Natural killer cell (primary cell): ENCODE results near the gene ANKRD13A. TPM values are rescaled to one million over a fixed set of nuclear protein-coding genes. Genes with fewer than 3 reads are reported as not detected.
A peak's percentile ranks its signal among the peaks of the same experiment; 100 is the strongest.

Experiments
- ATAC-seq, 3 donors: fragments of 150-1000 bp in 2 of 3; fragments of 200-7000 bp in 1 of 3; cut with Tn5 transposase; 1 replicate in 1 of 3; 2 replicates in 2 of 3; pipeline ENCODE4 v1.10.0; 2021; ENCODE audit warnings: mild to moderate bottlenecking in 2 of 3, moderate library complexity in 2 of 3
- DNase-seq, 2 donors: peaks; one replicate each; pipeline versions ENCODE4 v3.0.0 to v3.0.0-alpha.2; 2013 to 2021; ENCODE audit warnings: mixed read lengths in 1 of 2
- H3K27ac ChIP-seq: one replicate; pipeline ENCODE4 v1.5.1; 2013; ENCODE audit warnings: mild to moderate bottlenecking, low read length
- H3K27me3 ChIP-seq: one replicate; pipeline ENCODE4 v1.6.1; 2013; ENCODE audit warnings: low read length; ENCODE audit not compliant: control insufficient read depth, insufficient read depth
- H3K36me3 ChIP-seq: one replicate; pipeline ENCODE4 v1.6.1; 2013; ENCODE audit warnings: low read length; ENCODE audit not compliant: control insufficient read depth, insufficient read depth
- H3K4me1 ChIP-seq: one replicate; pipeline ENCODE4 v1.6.1; 2013; ENCODE audit warnings: low read length; ENCODE audit not compliant: control insufficient read depth, insufficient read depth
- H3K4me3 ChIP-seq: one replicate; pipeline ENCODE4 v1.5.1; 2013; ENCODE audit warnings: low read length
- H3K9me3 ChIP-seq: one replicate; pipeline ENCODE4 v1.6.1; 2013; ENCODE audit warnings: low read length; ENCODE audit not compliant: control insufficient read depth, insufficient read depth
- H3K27ac Mint-ChIP-seq, 2 donors: one replicate each; pipeline ENCODE4 v1.8.0; 2022; ENCODE audit warnings: mild to moderate bottlenecking in 2 of 2, mixed read lengths in 2 of 2, moderate library complexity in 1 of 2
- H3K27me3 Mint-ChIP-seq, 2 donors: one replicate each; pipeline ENCODE4 v1.8.0; 2022; ENCODE audit warnings: low read depth in 2 of 2, mixed read lengths in 2 of 2
- H3K36me3 Mint-ChIP-seq: one replicate; pipeline ENCODE4 v1.8.0; 2022; ENCODE audit warnings: mixed read lengths
- H3K4me1 Mint-ChIP-seq, 2 donors: one replicate each; pipeline ENCODE4 v1.8.0; 2022; ENCODE audit warnings: mixed read lengths in 2 of 2
- H3K4me3 Mint-ChIP-seq: one replicate; pipeline ENCODE4 v1.8.0; 2022; ENCODE audit warnings: mild to moderate bottlenecking, moderate library complexity, mixed read lengths
- H3K9me3 Mint-ChIP-seq, 2 donors: one replicate each; pipeline ENCODE4 v1.8.0; 2022; ENCODE audit warnings: mixed read lengths in 2 of 2
- WGBS: methylation state at CpG from one replicate; pipeline ENCODE4 v1.1.7; 2013; ENCODE audit warnings: missing lambda C conversion rate; ENCODE audit not compliant: insufficient coverage; 5-methylcytosine and 5-hydroxymethylcytosine counted together
- intact Hi-C: fragments of 100-400 bp; cut with micrococcal nuclease; formaldehyde crosslinking; loops from one replicate; pipeline ENCODE4 v1.14.2; 2022
- total RNA-seq, 4 donors: library from RNA; stranded (reverse); fragments of 120-200 nt in 1 of 4; gene quantifications; one replicate each; pipeline versions ENCODE4 v1.2.3 to v1.2.4, GENCODE V29; 2013 to 2022
- TF ChIP-seq, protein P1 (sequence below): fragments of 200-600 bp; IDR thresholded peaks from one replicate; pipeline ENCODE4 v1.8.0; 2022; ENCODE audit warnings: antibody characterized with exemption

ANKRD13A gene
- total RNA-seq, 3 donors from 2014 or later (not counting 1 experiment from before 2014, with no cell fraction given) = 74.9 to 93.6 (median 90.7) TPM

DNA sequence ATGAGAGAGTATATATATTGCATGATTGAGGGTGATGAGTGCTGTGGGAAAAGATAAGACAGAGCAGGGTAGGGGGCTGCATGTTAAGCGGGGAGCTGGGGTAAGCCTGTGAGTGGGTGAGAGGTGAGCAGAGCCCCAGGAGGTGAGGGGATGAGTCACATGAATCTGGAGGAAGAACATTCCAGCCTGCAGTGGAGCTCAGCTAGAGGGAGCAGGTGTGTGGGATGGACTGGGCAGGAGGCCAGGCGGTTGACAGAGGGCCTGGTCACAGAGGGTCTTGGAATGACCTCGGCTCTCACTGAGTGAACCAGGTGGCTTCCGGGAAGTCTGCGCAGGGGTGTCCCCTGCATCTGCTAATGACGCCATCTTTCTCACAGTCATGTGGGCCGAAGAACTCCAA lies 47.5 kb upstream of the ANKRD13A start:
- Histone ChIP-seq H3K27ac (no peak overlapping the region), H3K4me1 (peaks cover 5% of the 10 kb centered on the region), H3K9me3 (no peaks in the 10 kb centered on the region), H3K27me3 (no peaks in the 10 kb centered on the region), H3K36me3 (peaks cover 67% of the 10 kb centered on the region), H3K4me3 (no peak overlapping the region)
- H3K4me3 Mint-ChIP-seq = no peak overlapping the region
- H3K27me3 Mint-ChIP-seq = no peaks in the 10 kb centered on the region
- WGBS = 97% methylated on average over 7 of the region's 7 CpGs
- H3K27ac Mint-ChIP-seq = peak overlapping the region; percentile 21 to 80
- intact Hi-C loops = no loop called here
- peaks cover 18 to 24% of the 10 kb centered on the region in 2 donors for H3K4me1 Mint-ChIP-seq
- ATAC-seq (no peak), DNase-seq (no peak)
- H3K36me3 Mint-ChIP-seq = peaks cover 60% of the 10 kb centered on the region
- TF ChIP-seq, protein P1, sequence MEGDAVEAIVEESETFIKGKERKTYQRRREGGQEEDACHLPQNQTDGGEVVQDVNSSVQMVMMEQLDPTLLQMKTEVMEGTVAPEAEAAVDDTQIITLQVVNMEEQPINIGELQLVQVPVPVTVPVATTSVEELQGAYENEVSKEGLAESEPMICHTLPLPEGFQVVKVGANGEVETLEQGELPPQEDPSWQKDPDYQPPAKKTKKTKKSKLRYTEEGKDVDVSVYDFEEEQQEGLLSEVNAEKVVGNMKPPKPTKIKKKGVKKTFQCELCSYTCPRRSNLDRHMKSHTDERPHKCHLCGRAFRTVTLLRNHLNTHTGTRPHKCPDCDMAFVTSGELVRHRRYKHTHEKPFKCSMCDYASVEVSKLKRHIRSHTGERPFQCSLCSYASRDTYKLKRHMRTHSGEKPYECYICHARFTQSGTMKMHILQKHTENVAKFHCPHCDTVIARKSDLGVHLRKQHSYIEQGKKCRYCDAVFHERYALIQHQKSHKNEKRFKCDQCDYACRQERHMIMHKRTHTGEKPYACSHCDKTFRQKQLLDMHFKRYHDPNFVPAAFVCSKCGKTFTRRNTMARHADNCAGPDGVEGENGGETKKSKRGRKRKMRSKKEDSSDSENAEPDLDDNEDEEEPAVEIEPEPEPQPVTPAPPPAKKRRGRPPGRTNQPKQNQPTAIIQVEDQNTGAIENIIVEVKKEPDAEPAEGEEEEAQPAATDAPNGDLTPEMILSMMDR = no peak
- no peaks in the 10 kb centered on the region for H3K9me3 Mint-ChIP-seq

DNA sequence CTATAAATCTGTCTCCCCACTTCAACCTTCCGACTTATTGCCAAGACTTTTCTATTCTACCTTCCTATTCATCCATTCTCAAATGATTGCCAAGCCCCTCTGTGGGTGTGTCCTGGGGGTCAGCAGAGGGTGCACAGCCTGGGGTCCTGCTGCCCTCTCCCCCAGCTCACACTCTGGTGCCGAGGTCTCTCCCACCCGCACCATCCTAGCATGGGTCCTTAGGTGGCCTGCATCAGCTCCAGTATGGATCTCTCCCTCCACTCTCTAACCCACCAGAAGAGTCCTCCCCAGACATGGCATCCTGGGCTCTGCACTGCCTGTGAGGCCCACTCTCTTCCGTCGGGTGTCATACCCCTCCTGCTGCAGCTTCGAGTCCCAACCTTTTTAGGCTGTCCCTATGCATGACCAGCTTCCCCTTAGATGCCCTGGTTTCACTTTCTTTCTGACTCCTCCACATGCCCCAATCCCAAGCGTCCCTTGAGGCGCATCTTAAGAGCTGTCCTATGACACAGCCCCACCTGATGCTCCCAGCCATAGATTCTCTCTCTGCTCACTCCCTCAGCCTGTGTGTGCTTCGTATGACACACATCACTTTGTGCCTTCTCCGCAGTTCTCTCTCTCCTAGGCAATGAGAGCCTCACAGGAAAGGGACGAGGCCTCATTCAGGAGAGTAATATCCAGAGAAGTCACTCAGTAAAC lies 46.9 kb upstream of the ANKRD13A start:
- WGBS = 86% methylated on average over 11 of the region's 11 CpGs
- Mint-ChIP-seq H3K4me1 (peaks cover 12 to 18% of the 10 kb centered on the region in 2 donors), H3K9me3 (no peaks in the 10 kb centered on the region), H3K4me3 (no peak overlapping the region), H3K27me3 (no peaks in the 10 kb centered on the region), H3K27ac (peak overlapping the region in 1 of 2 donors; percentile 21), H3K36me3 (peaks cover 54% of the 10 kb centered on the region)
- Histone ChIP-seq H3K4me1 (no peaks in the 10 kb centered on the region), H3K4me3 (no peak overlapping the region), H3K27me3 (no peaks in the 10 kb centered on the region), H3K9me3 (no peaks in the 10 kb centered on the region), H3K36me3 (peaks cover 66% of the 10 kb centered on the region), H3K27ac (no peak overlapping the region)
- intact Hi-C loops = no loop called here
- TF ChIP-seq, protein P1 = no peak
- DNase-seq = no peak
- no peak for ATAC-seq

DNA sequence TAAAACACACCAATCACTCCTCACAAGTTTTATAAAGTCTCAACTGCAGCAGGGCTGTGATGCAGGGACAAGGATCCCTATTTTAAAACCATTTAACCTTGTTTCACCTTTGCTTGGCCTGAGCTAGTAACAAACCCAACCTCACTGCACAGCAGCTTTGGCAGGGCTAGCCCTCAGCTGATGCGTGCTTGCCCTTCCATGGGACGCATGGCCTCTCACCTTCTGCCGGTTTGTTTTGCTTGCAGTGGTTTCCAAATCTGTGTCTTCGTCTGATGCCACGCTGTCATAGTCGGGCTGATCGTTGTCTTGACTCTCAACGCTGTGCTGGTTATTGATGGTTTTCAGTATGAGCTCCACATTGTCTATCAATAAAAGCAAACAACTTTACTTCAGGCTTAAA lies 46.4 kb upstream of the ANKRD13A start:
- Histone ChIP-seq H3K4me1 (no peaks in the 10 kb centered on the region), H3K27me3 (no peaks in the 10 kb centered on the region), H3K27ac (no peak overlapping the region), H3K4me3 (no peak overlapping the region), H3K36me3 (peaks cover 65% of the 10 kb centered on the region), H3K9me3 (no peaks in the 10 kb centered on the region)
- peaks cover 7 to 13% of the 10 kb centered on the region in 2 donors for H3K4me1 Mint-ChIP-seq
- intact Hi-C loops = no loop called here
- DNase-seq (no peak), ATAC-seq (no peak)
- no peak overlapping the region for H3K4me3 Mint-ChIP-seq
- no peaks in the 10 kb centered on the region for H3K9me3 Mint-ChIP-seq
- 96% methylated on average over 8 of the region's 8 CpGs for WGBS
- H3K27me3 Mint-ChIP-seq = no peaks in the 10 kb centered on the region
- TF ChIP-seq, protein P1 = no peak
- peak overlapping the region in 1 of 2 donors; percentile 21 for H3K27ac Mint-ChIP-seq
- peaks cover 52% of the 10 kb centered on the region for H3K36me3 Mint-ChIP-seq

DNA sequence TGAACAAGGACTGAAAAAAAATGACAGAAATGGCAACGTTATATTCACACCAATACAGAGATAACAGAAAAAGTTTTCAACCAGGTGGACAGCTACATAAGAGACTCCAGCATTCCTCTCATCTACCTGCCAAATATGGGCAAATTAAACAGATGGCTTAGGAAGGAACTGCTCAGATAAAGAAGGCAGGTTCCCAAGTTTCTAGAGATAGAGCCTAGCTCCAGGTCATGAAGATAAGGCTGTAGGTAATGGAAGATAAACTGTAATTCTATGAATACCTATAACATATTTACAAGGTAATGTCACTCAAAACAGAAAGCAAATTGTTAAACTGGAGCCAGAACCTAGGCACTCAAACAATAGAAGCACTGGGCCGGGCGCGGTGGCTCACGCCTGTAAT lies 45.6 kb upstream of the ANKRD13A start:
- Mint-ChIP-seq H3K4me3 (no peak overlapping the region), H3K36me3 (peaks cover 44% of the 10 kb centered on the region), H3K9me3 (no peaks in the 10 kb centered on the region), H3K27ac (peak overlapping the region in 1 of 2 donors; percentile 21), H3K27me3 (no peaks in the 10 kb centered on the region), H3K4me1 (peaks cover 0 to 8% of the 10 kb centered on the region in 2 donors)
- intact Hi-C loops = no loop called here
- H3K9me3 ChIP-seq = no peaks in the 10 kb centered on the region
- peaks cover 63% of the 10 kb centered on the region for H3K36me3 ChIP-seq
- TF ChIP-seq, protein P1 = no peak
- no peaks in the 10 kb centered on the region for H3K4me1 ChIP-seq
- ATAC-seq = no peak
- H3K27ac ChIP-seq = no peak overlapping the region
- 97% methylated on average over 5 of the region's 5 CpGs for WGBS
- no peak for DNase-seq
- no peak overlapping the region for H3K4me3 ChIP-seq
- no peaks in the 10 kb centered on the region for H3K27me3 ChIP-seq
